Daoy (cell line): ENCODE data around the gene IQCK. TPM values are rescaled to one million over a fixed set of nuclear protein-coding genes. Genes with fewer than 3 reads are reported as not detected.

Experiments
- DNase-seq: peaks from one replicate; pipeline ENCODE4 v3.0.0-alpha.2; 2015; ENCODE audit warnings: low read depth
- total RNA-seq: library from RNA; depleted of rRNA; stranded (reverse); fragments of >200 nt; shearing (Covaris generic); gene quantifications from 2 replicates; pipeline ENCODE4 v1.2.3, GENCODE V29; 2014

IQCK gene
- total RNA-seq, 1 experiment from 2014 or later, result 14.9 TPM

GRCh38 chr16:19804538-19805323 lies 86.7 kb downstream of the IQCK start:
- DNase-seq, result no peak

- no peak for DNase-seq
These were observed 87.5 kb downstream of the IQCK start for GRCh38 chr16:19805459-19806162.

GRCh38 chr16:19808061-19808641 lies 90.1 kb downstream of the IQCK start:
- no peak for DNase-seq

GRCh38 chr16:19809121-19809635 lies 91.1 kb downstream of the IQCK start:
- peak; percentile 46 for DNase-seq

GRCh38 chr16:19809693-19810092 lies 91.6 kb downstream of the IQCK start:
- DNase-seq, result no peak

- peak; percentile 63 for DNase-seq
These were observed 93.0 kb downstream of the IQCK start for GRCh38 chr16:19810817-19811731.

- DNase-seq, result no peak
These were observed 94.9 kb downstream of the IQCK start for GRCh38 chr16:19812986-19813385.

- DNase-seq, result no peak
These were observed 97.3 kb downstream of the IQCK start for GRCh38 chr16:19815418-19815817.

- no peak for DNase-seq
These were observed 99.1 kb downstream of the IQCK start for GRCh38 chr16:19817122-19817521.

GRCh38 chr16:19817875-19818274 lies 99.8 kb downstream of the IQCK start:
- DNase-seq, result no peak

GRCh38 chr16:19822533-19822932 lies 104.5 kb downstream of the IQCK start:
- no peak for DNase-seq

- DNase-seq, result no peak
These were observed 105.3 kb downstream of the IQCK start for GRCh38 chr16:19823322-19823721.

GRCh38 chr16:19824216-19824615 lies 106.1 kb downstream of the IQCK start:
- no peak for DNase-seq

- DNase-seq, result no peak
These were observed 112.0 kb downstream of the IQCK start for GRCh38 chr16:19829844-19830692.

GRCh38 chr16:19830902-19831560 lies 113.0 kb downstream of the IQCK start:
- DNase-seq, result no peak

- DNase-seq, result peak; percentile 73
These were observed 113.6 kb downstream of the IQCK start for GRCh38 chr16:19831678-19832077.

GRCh38 chr16:19833176-19833575 lies 115.1 kb downstream of the IQCK start:
- no peak for DNase-seq

- DNase-seq, result no peak
These were observed 115.5 kb downstream of the IQCK start for GRCh38 chr16:19833581-19833980.

- no peak for DNase-seq
These were observed 117.1 kb downstream of the IQCK start for GRCh38 chr16:19835196-19835595.

GRCh38 chr16:19835968-19836421 lies 117.9 kb downstream of the IQCK start:
- no peak for DNase-seq
